Testis (tissue), 3 donors: ENCODE data around the gene SARM1. TPM values are rescaled to one million over a fixed set of nuclear protein-coding genes. Genes with fewer than 3 reads are reported as not detected.

Source experiments
- DNase-seq: peaks from one replicate; pipeline ENCODE4 v3.0.0-alpha.2; 2019
- H3K27ac ChIP-seq, 2 donors: fragments of 200-600 bp; sonication (generic); one replicate each; pipeline ENCODE4 v1.5.1; 2019
- H3K27me3 ChIP-seq: fragments of 200-600 bp; sonication (generic); one replicate; pipeline ENCODE4 v1.5.1; 2019
- H3K36me3 ChIP-seq: fragments of 200-600 bp; sonication (generic); one replicate; pipeline ENCODE4 v1.5.1; 2017; ENCODE audit warnings: low read depth; ENCODE audit errors: missing control alignments
- H3K4me1 ChIP-seq: fragments of 200-600 bp; sonication (generic); one replicate; pipeline ENCODE4 v1.5.1; 2019
- H3K4me3 ChIP-seq, 2 donors: fragments of 200-600 bp; sonication (generic); one replicate each; pipeline ENCODE4 v1.5.1; 2017 to 2019
- H3K9me3 ChIP-seq: fragments of 200-600 bp; sonication (generic); one replicate; pipeline ENCODE4 v1.5.1; 2017
- CTCF ChIP-seq, 3 experiments: fragments of 450-650 bp in 2 of 3; fragments of 200-600 bp in 1 of 3; sonication (generic) in 1 of 3; IDR thresholded peaks; one replicate each; pipeline ENCODE4 v1.5.1; 2016 to 2019; ENCODE audit warnings: antibody characterized with exemption in 3 of 3, mild to moderate bottlenecking in 2 of 3, moderate library complexity in 1 of 3
- POLR2A ChIP-seq: fragments of 450-650 bp; IDR thresholded peaks from one replicate; pipeline ENCODE4 v1.6.1; 2017; ENCODE audit warnings: antibody characterized with exemption, mild to moderate bottlenecking, moderate library complexity
- WGBS, 2 donors: methylation state at CpG; one replicate each; pipeline ENCODE4 v1.1.5; 2018; 5-methylcytosine and 5-hydroxymethylcytosine counted together
- intact Hi-C: fragments of 100-400 bp; cut with DNase I; formaldehyde crosslinking; loops from one replicate; pipeline ENCODE4 v1.15.1; 2023; ENCODE audit warnings: low total_unique reads
- polyA plus RNA-seq: library from polyadenylated mRNA; stranded (reverse); fragments of 350-450 nt; fragmentation: Illumina TruSeq; extraction: RNeasy Lipid Tissue Mini Kit (QIAGEN cat#74804); gene quantifications from one replicate; pipeline ENCODE4 v1.2.3, GENCODE V29; 2014; ENCODE audit warnings: low read depth, low replicate concordance; ENCODE audit not compliant: insufficient read depth
- total RNA-seq, 2 donors: library from RNA; depleted of rRNA; stranded (reverse); fragments of >200 nt; gene quantifications; one replicate each; pipeline ENCODE4 v1.2.3, GENCODE V29; 2016

The SARM1 gene
- total and polyA plus RNA-seq, 3 donors from 2014 or later = 6.6 to 19.9 (median 18.6) TPM

GRCh38 chr17:28339431-28339830 is 32.1 kb upstream of the SARM1 start:
- Histone ChIP-seq H3K4me1 (peaks cover 24% of the 10 kb centered on the region), H3K9me3 (no peaks in the 10 kb centered on the region), H3K27ac (no peak overlapping the region), H3K27me3 (no peaks in the 10 kb centered on the region), H3K4me3 (no peak overlapping the region), H3K36me3 (no peaks in the 10 kb centered on the region)
- intact Hi-C loops = no loop called here
- WGBS, 2 donors = 80 to 93% methylated on average over 7 to 15 of the region's 15 CpGs
- DNase-seq = no peak
- TF ChIP-seq POLR2A (no peak), CTCF (IDR thresholded peaks at IDR 0.05) (no peak)

GRCh38 chr17:28340374-28340773 is 31.1 kb upstream of the SARM1 start:
- H3K9me3 ChIP-seq = no peaks in the 10 kb centered on the region
- 91 to 95% methylated on average over 5 to 6 of the region's 6 CpGs for WGBS, 2 donors
- H3K27me3 ChIP-seq = no peaks in the 10 kb centered on the region

GRCh38 chr17:28341516-28341915 is 30.0 kb upstream of the SARM1 start:
- Histone ChIP-seq H3K4me1 (peaks cover 29% of the 10 kb centered on the region), H3K27ac (no peak overlapping the region), H3K36me3 (no peaks in the 10 kb centered on the region), H3K27me3 (no peaks in the 10 kb centered on the region), H3K9me3 (no peaks in the 10 kb centered on the region), H3K4me3 (no peak overlapping the region)
- 91 to 93% methylated on average over 8 to 11 of the region's 11 CpGs for WGBS, 2 donors
- DNase-seq = no peak
- TF ChIP-seq POLR2A (no peak), CTCF (IDR thresholded peaks at IDR 0.05) (no peak)
- intact Hi-C loops = no loop called here

More at GRCh38 chr17:28340374-28340773, 31.1 kb upstream of the SARM1 start:
- no peak for TF ChIP-seq POLR2A
- no peak for TF ChIP-seq CTCF (IDR thresholded peaks at IDR 0.05)
- Histone ChIP-seq H3K36me3 (no peaks in the 10 kb centered on the region), H3K4me3 (no peak overlapping the region), H3K4me1 (peaks cover 22% of the 10 kb centered on the region), H3K27ac (no peak overlapping the region)
- DNase-seq = no peak
- intact Hi-C loops = no loop called here

GRCh38 chr17:28342313-28342712 is 29.2 kb upstream of the SARM1 start:
- 83 to 90% methylated on average over 8 to 14 of the region's 14 CpGs for WGBS, 2 donors
- no peak for DNase-seq
- Histone ChIP-seq H3K36me3 (no peaks in the 10 kb centered on the region), H3K27ac (no peak overlapping the region), H3K4me3 (no peak overlapping the region), H3K4me1 (peaks cover 28% of the 10 kb centered on the region), H3K27me3 (no peaks in the 10 kb centered on the region), H3K9me3 (no peaks in the 10 kb centered on the region)
- intact Hi-C loops = no loop called here
- TF ChIP-seq CTCF (IDR thresholded peaks at IDR 0.05) = no peak
- no peak for TF ChIP-seq POLR2A

GRCh38 chr17:28343491-28343932 is 28.0 kb upstream of the SARM1 start:
- Histone ChIP-seq H3K27ac (no peak overlapping the region), H3K36me3 (no peaks in the 10 kb centered on the region), H3K4me3 (no peak overlapping the region), H3K4me1 (peaks cover 26% of the 10 kb centered on the region), H3K27me3 (no peaks in the 10 kb centered on the region), H3K9me3 (no peaks in the 10 kb centered on the region)
- intact Hi-C loops = no loop called here
- DNase-seq = no peak
- TF ChIP-seq POLR2A (no peak), CTCF (IDR thresholded peaks at IDR 0.05) (no peak)
- 81 to 87% methylated on average over 10 of the region's 10 CpGs for WGBS, 2 donors
